ENCODE measurements around the gene RABGAP1L.
"Not testable (repeated sequence)": the region's sequence is repeated elsewhere in the genome, so short reads cannot be mapped to it uniquely, and the experiment has no call there.

Gene RABGAP1L

DNA sequence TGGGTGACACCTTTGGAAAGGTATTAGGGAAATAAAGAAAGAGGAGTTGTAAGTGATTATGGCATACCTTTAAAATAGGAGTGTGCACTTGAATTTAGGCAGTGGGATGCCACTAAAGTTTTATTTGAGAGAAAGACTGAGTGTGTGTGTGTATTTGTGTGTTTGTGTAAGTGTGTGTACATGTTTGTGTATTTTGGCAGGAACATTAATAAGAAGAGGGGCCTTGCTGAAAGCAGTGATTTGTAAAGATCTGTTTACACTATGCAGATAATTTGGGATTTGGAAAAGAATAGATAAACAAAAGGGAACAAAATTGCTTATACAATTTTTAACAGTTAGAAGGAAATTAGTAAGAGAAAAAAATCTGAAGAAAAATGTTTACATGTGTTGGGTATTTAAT, 409.2 kb downstream of the RABGAP1L start:
- DNase-seq (ENCODE audit: low read depth in 2 of 2) = no peak

DNA sequence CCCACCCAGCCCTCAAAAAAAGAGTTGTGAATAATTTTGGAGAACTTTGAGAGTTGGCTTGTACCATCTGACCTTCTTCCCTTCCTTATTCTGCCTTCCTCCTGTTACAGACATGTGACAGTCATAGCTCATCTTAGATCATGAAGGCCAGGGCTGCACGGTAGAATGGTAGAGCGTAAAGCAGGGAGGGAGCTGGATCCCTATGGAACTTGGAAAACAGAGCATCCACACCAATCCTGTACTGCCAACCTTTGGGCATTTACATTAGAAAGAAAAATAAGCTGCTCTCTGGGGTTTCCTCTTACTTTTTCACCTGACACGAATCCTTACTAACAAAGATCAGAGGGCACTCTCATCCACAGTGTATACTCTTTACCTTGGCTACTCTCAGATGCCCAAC, 409.9 kb downstream of the RABGAP1L start:
- DNase-seq (ENCODE audit: low read depth in 2 of 2) = no peak

DNA sequence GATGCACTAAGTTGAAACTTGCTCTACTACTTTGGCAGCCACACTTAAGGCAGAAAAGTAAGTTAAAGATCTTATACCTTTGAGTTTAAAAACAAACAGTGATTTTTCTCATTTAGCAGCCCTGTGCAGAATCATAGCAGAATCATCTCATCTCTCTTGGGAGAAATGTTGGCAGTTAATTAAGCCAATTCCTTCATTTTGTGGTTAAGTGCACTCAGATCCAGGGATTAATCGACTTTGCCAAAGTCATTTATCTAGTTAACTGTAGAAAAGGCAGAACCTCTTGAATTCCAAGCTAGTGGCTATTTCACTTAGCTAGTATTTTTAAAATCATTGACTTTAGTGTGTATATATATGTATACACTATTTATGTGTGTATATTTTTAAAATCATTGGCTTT, 413.5 kb downstream of the RABGAP1L start:
- no peak for DNase-seq (ENCODE audit: low read depth in 2 of 2)

DNA sequence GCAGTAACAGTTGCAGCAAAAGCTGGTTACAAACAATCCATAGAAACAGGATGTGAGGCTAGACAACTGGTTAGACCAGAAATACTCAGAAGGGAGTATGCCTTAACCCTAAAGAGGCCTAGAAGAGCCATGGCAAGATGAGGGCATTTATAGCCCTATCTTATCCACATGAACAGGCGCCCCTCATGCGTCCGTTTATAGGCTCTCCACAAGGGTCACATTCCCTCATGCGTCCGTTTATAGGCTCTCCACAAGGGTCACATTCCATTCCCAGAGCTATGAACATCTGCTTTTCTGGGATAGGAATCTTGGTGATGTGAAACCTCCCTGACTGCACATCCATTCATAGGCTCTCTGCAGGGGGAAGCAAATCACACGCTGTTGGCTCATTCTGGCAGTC, 416.8 kb downstream of the RABGAP1L start:
- DNase-seq (ENCODE audit: low read depth in 2 of 2) = not testable (repeated sequence)

DNA sequence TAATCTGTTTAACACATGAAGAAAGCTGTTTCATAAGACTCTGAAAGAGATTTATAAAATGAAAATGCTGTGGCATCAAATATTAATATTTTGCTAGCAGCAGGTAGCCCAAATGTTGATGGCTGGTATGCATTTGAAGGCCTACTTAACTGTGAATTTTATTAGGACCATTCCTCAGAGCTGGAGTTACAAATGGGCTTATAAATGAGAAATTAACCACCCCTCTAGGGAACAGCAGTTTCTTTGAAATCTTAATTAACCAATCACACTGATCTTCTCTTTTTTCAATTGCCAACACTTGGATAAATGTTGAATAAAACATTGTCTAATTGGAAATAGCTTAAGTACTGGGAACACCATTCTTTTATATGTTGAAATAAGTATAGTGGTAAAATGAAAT, 418.4 kb downstream of the RABGAP1L start:
- no peak for DNase-seq (ENCODE audit: low read depth in 2 of 2)

DNA sequence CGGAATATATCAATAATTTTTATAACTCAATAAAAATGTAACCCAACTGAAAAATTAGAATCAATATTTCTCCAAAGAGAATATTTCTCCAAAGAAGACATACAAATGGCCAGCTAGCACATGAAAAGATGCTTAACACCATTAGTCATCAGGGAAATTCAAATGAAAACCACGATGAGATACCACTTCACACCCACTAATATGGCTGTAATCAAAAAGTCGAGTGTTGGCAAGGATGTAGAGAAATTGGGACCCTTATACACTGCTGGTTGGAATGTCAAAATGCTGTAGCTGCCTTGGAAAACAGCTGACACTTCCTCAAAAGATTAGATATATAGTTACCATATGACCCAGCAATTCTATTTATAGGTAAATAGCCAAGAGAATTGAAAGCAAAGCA, 421.5 kb downstream of the RABGAP1L start:
- no peak for DNase-seq (ENCODE audit: low read depth in 2 of 2)

DNA sequence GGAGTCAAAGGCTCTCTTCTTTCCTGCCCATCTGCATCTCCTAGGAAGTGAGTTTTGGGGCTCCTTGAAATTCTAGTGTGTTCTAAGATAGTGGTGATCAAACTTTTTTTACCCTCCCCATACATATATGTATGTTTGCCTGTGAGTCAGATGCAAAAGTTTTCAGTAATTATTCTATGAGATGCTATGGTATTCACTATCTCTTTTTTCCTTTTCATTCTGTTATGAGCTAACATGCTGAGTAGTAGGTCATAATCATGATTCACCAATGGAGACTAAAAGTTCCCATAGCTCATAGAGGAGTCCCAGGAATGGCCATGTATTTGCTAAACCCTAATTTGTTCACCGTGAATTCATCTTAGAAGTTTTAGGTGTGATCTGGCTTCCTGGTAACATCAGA, 424.0 kb downstream of the RABGAP1L start:
- DNase-seq (ENCODE audit: low read depth in 2 of 2) = no peak

DNA sequence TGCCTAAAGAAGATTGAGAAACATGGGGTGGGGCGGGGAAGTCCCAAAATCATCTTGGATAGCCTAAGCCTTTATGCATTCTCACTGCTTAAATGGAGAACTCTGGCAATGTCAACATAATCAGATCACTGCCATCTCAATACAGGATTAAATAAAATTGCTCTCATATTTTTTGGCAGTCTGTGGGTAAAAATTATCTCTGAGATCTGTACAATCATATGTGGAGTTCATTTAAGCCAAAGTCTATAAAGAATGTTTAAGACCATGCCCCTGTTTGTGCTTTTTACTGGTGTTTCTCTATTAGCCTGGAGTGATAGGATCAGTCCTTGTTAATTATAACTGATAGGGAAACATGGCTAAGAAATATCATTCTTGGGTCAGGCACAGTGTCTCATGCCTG, 424.8 kb downstream of the RABGAP1L start:
- DNase-seq (ENCODE audit: low read depth in 2 of 2) = no peak

DNA sequence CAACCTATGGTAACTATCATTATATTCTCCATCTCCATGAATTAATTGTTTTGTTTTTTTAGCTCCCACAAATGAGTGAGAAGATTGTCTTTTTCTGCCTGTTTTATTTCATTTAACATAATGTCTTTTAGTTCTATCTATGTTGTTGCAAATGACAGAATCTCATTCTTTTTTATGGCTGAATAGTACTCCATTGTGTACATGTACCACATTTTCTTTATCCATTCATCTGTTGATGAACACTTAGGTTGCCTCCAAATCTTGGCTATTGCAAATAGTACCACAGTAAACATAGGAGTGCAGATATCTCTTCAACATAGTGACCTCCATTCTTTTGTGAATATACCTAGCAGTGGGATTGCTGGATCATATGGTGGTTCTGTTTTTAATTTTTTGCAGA, 429.3 kb downstream of the RABGAP1L start:
- DNase-seq (ENCODE audit: low read depth in 2 of 2) = not testable (repeated sequence)

DNA sequence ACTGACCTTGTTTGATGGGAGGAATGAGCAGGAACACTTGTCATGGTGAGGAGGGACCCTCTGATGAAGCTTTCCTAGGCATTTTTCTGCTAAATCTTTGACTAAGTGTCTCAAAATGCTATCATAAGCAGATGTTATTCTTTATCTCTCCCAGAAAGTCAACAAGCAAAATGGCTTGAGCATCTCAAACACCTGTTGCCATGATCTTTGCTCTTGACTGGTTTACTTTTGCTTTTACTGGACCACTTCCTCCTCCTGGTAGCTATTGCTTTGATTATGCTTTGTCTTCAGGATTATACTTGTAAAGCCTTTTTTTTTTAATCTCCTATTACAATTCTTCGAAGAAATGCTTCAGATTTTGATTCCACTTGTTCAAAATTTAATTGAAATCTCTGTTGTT, 445.9 kb downstream of the RABGAP1L start:
- no peak for DNase-seq (ENCODE audit: low read depth in 2 of 2)

DNA sequence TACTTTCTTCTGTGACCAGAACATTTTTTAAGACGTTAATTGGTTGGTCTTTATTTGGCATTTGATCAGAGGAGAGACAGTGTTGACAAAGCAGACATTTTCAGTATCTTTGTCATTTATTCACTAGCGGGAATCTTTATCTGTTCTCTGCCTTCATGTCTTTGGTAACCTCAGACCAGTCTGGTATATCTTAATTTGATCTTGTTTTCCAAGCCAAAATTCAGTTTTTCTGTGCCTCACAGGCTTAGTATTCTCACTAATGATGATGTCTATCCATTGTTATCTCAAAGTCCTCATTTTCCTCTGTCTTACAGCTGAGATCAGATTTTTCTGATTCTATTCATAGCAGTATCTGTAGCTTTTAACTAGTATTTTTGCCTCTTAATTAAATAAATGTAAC, 447.2 kb downstream of the RABGAP1L start:
- no peak for DNase-seq (ENCODE audit: low read depth in 2 of 2)

DNA sequence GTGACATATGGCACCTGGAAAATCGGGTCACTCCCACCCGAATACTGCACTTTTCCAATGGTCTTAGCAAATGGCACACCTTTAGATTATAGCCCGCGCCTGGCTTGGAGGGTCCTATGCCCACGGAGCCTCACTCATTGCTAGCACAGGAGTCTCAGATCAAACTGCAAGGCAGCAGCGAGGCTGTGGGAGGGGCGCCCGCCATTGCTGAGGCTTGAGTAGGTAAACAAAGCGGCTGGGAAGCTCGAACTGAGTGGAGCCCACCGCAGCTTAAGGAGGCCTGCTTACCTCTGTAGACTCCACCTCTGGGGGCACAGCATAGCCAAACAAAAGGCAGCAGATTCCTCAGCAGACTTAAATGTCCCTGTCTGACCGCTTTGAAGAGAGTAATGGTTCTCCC, 458.6 kb downstream of the RABGAP1L start:
- DNase-seq (ENCODE audit: low read depth in 2 of 2) = not testable (repeated sequence)

DNA sequence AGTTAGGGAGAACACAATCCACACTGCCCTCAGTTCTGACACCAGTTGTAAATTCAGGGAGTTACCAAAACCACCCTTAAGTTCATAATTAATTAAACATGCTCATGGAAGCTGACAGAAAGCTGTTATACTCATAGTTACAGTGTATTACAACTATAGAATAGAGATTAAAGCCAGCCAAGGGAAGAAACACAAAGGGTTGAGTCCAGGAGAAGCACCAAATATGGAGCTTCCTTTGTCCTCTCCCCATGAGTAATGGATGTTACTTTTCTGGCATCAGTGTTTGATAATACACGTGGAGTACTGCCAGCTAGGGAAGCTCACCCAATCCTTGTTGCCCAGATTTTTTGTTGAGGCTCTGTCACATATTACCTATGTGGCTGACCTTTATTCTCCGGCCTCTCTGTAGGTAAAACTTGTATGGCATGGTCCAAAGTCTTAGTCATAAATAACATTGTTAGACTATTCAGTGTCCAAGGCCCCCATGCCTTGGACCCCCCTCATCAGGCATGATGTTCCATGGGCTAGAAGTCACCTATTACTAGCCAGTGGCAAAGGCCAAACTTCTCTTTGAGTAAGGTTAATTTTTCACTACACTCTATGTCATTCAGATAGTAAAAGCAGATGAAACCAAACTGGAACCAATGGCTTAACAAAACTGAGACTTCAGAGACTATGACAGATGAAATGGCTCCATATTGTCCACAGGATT, 464.2 kb downstream of the RABGAP1L start:
- no peak for DNase-seq (ENCODE audit: low read depth in 2 of 2)

DNA sequence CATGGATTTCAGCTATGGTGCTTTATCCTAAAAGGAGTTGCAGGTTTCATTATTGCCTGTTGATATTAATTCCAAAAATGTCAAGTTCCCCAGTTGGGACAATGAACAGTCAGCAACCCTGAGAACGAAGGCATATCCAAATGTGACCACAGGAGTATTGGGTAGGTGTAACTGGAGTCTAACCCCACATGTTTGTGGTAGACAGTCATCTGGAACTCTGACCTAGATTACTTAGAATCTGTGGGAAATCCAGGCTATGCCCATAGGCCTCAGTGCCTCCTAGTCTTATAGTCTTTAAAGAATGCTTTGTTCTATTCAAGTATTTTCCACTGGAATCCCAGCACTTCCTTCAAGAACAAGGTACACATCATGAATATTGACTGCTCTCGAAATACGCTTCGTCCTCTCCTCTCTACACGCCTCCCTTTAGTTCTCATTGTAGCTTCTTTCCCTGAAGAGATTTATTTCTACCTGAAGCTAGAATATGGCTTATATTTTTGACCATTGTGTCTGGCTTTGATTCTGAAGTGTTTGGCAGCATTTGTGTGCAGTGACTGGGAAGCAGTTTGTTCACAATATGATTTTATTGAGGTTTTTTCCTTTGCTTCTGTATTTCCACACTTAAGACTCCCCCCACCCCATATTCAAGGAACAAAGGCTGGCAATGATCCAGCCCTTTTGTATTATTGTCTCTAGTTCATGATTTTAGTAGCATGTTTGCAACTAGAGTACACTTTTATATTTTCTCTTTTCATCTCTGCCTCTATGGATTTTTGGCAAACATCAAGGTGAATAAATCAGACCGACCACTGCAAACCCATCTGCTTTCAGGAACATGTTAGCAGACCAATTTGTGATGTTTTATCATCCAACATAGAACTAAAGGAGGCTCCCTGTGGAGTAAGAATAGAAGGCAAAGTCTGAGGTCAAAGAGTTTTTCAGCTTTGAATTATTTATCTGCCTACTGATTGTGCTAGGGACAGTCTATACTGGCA, 467.0 kb downstream of the RABGAP1L start:
- no peak for DNase-seq (ENCODE audit: low read depth in 2 of 2)

DNA sequence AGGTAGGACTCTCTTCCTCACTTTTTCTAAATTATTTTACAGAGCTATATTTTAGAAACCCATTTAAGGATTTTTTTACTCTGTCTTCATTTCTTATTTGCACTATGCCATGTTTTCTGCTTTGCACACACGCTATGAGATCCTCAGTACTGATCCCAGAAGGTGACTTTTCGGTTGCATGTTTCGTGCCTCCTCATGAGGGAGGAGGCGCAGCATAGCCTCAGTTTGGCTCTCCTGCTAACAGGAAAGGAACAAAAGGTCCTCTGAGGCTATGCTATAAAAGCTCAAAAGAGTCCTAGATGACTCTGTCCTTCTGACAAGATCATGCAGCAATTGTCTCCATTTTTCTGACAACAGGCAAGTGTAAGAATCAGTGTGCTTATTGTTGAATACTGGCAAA, 478.2 kb downstream of the RABGAP1L start:
- DNase-seq (ENCODE audit: low read depth in 2 of 2) = no peak

DNA sequence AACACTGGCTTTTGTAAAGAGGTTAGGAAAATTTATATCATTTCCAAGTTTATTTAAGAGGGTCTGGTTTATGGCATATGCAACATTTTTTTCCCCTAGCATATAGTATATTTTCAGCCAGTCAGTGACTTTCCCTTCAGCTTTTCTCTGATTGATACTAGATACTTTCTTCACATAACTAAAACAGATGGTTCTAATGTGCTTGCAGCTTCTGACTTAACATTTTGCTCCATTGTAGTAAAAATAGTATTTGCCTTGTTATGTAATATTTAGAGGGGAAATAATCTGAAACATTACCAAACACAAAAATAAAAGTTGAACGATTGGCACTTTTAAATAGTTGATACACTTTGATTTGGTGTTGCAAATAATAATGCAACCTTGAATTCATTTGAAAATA, 480.1 kb downstream of the RABGAP1L start:
- DNase-seq (ENCODE audit: low read depth in 2 of 2) = no peak

DNA sequence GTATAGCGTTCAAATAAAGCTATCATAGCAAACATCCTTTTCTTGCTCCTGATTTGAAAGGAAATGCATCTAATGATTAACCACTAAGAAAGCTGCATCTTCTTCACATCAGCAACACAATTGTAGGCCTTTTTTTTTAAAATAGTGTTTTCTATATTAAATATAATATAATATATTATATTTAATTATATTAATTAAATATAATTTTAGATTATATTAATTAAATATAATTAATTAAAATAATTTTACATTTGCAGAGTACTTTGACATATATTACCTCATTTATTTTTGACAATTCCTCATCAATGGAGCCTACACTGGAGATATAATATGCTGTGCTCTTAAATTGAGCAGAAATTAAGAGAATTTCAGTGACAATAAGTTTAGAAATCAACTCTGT, 481.5 kb downstream of the RABGAP1L start:
- DNase-seq (ENCODE audit: low read depth in 2 of 2) = no peak

DNA sequence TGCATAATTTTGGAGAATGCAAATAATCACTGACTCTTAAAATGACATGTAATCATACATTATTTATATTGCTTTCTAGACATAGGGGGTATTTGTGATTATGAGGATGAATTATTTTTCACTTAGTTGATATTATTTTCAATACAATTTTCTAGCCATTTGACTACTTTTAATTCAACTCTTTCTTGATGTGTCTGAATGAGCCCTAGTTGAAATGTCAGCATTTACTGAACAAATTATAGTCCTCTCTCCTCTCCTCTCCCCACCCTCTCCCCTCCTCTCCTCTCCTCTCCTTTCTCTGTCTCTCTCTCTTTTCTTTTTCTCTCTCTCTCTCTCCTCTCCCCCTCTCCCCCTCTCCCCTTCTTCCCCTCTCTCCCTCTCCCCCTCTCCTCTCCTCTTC, 483.1 kb downstream of the RABGAP1L start:
- DNase-seq (ENCODE audit: low read depth in 2 of 2) = no peak

DNA sequence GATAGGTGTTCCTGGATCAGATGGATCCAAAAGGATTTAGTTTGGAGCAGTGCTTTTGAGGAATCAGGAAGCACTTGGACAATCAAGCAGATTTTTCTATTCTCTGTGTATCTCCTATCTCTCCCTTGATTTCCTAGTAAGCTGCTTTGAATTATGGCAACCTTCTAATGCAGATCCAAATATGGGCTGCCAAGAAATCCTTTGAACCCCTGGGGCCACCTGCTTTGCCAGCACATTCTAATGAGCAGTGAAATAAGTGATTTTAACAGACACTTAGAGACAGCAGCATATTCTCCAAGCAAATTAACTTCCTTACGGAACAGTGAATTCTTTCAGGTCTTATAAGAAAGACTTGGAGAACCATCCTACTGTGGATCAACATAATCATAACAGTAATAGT, 483.9 kb downstream of the RABGAP1L start:
- DNase-seq (ENCODE audit: low read depth in 2 of 2) = no peak

DNA sequence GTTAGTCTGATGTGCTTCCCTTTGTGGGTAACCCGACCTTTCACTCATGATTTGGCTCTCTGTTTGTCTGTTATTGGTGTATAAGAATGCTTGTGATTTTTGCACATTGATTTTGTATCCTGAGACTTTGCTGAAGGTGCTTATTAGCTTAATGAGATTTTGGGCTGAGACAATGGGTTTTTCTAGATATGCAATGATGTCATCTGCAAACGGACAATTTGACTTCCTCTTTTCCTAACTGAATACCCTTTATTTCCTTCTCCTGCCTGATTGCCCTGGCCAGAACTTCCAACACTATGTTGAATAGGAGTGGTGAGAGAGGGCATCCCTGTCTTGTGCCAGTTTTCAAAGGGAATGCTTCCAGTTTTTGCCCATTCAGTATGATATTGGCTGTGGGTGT, 490.3 kb downstream of the RABGAP1L start:
- DNase-seq (ENCODE audit: low read depth in 2 of 2) = not testable (repeated sequence)

DNA sequence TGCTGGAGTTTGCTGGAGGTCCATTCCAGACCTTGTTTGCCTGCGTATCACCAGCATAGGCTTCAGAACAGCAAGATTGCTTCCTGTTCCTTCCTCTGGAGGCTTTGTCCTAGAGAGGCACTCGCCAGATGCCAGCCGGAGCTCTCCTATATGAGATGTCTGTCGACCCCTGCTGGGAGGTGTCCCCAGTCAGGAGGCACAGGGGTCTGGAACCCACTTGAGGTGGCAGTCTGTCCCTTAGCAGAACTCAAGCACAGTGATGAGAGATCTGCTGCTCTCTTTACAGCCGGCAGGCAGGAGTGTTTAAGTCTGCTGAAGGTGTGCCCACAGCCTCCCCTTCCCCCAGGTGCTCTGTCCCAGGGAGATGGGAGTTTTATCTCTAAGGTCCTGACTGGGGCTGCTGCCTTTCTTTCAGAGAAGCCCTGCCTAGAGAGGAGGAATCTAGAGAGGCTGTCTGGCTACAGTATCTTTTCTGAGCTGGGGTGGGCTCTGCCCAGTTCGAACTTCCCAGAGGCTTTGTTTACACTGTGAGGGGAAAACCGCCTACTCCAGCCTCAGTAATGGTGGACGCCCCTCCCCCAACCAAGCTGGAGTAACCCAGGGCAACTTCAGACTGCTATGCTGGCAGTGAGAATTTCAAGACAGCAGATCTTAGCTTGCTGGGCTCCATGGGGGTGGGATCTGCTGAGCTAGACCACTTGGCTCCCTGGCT, 493.4 kb downstream of the RABGAP1L start:
- DNase-seq (ENCODE audit: low read depth in 2 of 2) = no peak

DNA sequence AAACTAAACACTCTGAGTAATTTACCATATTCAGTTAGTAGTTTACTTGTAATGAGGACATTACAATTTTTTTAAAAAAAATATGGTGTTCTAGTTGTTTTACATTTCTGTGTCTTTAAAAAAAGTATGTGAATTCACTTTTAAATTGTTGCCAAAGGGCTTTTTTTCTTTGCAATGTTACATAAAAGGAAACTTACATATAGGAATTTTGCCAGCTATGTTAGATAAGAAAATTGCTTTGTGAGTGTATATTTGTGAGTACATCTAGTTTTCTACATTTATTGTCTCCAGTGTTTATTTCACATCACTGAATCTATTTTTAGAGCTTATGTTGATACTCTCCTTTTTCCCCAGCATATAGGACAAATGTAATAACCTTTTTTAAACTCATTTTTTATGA, 495.2 kb downstream of the RABGAP1L start:
- no peak for DNase-seq (ENCODE audit: low read depth in 2 of 2)
